Panc1 (cell line): ENCODE results near the gene AMBRA1. TPM values are rescaled to one million over a fixed set of nuclear protein-coding genes. Genes with fewer than 3 reads are reported as not detected.
"Not testable (repeated sequence)": the region's sequence is repeated elsewhere in the genome, so short reads cannot be mapped to it uniquely, and the experiment has no call there.

Experiments used
- ATAC-seq: fragments of 200-7000 bp; cut with Tn5 transposase; 2 replicates; pipeline ENCODE4 v1.9.1; 2020; ENCODE audit warnings: mild to moderate bottlenecking, moderate library complexity
- BruUV-seq: library from RNA; stranded (reverse); fragments of 400-500 nt; replicated peaks from 2 replicates; lab custom pipeline; 2021; lab: Mats Ljungman, UMichigan
- CTCF ChIA-PET: fragments of 300-600 bp; sonication (Branson Sonifier 250); formaldehyde crosslinking; loops from one replicate; lab custom pipeline; 2022; ENCODE audit warnings: antibody characterized with exemption; lab: Charles Lee
- POLR2A ChIA-PET: fragments of 300-600 bp; sonication (Branson Sonifier 250); formaldehyde crosslinking; loops from one replicate; lab custom pipeline; 2022; ENCODE audit warnings: antibody characterized with exemption; lab: Charles Lee
- DNase-seq: peaks from one replicate; pipeline ENCODE4 v3.0.0-alpha.2; 2010; ENCODE audit warnings: low read depth, low spot score
- H3K27ac ChIP-seq: 2 replicates; pipeline ENCODE4 v1.5.1; 2011; ENCODE audit warnings: mild to moderate bottlenecking, low read length, inconsistent platforms
- H3K27me3 ChIP-seq: fragments of 200-500 bp; sonication (Bioruptor generic); 2 replicates; pipeline ENCODE4 v1.6.0; 2014; ENCODE audit warnings: low read length, inconsistent platforms; ENCODE audit not compliant: control insufficient read depth, insufficient read depth
- H3K36me3 ChIP-seq: fragments of 200-500 bp; sonication (Bioruptor generic); 2 replicates; pipeline ENCODE4 v1.5.1; 2014; ENCODE audit warnings: inconsistent platforms, mild to moderate bottlenecking, low read length, moderate library complexity; ENCODE audit not compliant: control insufficient read depth, insufficient read depth
- H3K4me1 ChIP-seq: 2 replicates; pipeline ENCODE4 v1.5.1; 2011; ENCODE audit warnings: inconsistent platforms, mild to moderate bottlenecking, low read length, moderate library complexity; ENCODE audit not compliant: control insufficient read depth, insufficient read depth
- H3K4me3 ChIP-seq, 2 experiments: 2 replicates each; pipeline ENCODE4 v1.5.1; 2011 to 2012; ENCODE audit warnings: low read depth in 2 of 2, low read length in 2 of 2, mild to moderate bottlenecking in 2 of 2, inconsistent platforms in 1 of 2, moderate library complexity in 1 of 2
- H3K9me3 ChIP-seq: fragments of 200-500 bp; sonication (Bioruptor generic); 2 replicates; pipeline ENCODE4 v1.5.1; 2014; ENCODE audit warnings: low read depth, mild to moderate bottlenecking, inconsistent platforms, low read length, moderate library complexity; ENCODE audit not compliant: control insufficient read depth, insufficient read depth
- POLR2AphosphoS5 ChIP-seq: IDR thresholded peaks from 2 replicates; pipeline ENCODE4 v1.6.1; 2012; ENCODE audit warnings: mild to moderate bottlenecking, low read depth, low read length, moderate library complexity
- SIN3A ChIP-seq: IDR thresholded peaks from 2 replicates; pipeline ENCODE4 v1.6.1; 2012; ENCODE audit warnings: low read depth, mild to moderate bottlenecking, low read length, moderate library complexity, borderline replicate concordance; ENCODE audit not compliant: insufficient read depth
- TCF7L2 ChIP-seq: IDR thresholded peaks from 2 replicates; pipeline ENCODE4 v1.6.1; 2011; ENCODE audit warnings: mild to moderate bottlenecking, low read depth, low read length, inconsistent platforms
- in situ Hi-C: cut with HindIII; loops from 2 replicates; pipeline ENCODE4 v1.10.0; 2016; ENCODE audit warnings: low sequenced_read_pairs, low pct_unique_long_range_greater_than_20kb
- intact Hi-C: fragments of 100-400 bp; cut with micrococcal nuclease; formaldehyde crosslinking; loops from one replicate; pipeline ENCODE4 v1.10.0; 2022; ENCODE audit not compliant: unreplicated experiment
- total RNA-seq: library from RNA; stranded (reverse); gene quantifications from one replicate; pipeline ENCODE4 v1.2.1, GENCODE V29; 2021; ENCODE audit not compliant: unreplicated experiment
- TF ChIP-seq, protein P1 (sequence below): fragments of 450-650 bp; IDR thresholded peaks from 2 replicates; pipeline ENCODE4 v1.5.1; 2017; ENCODE audit warnings: mild to moderate bottlenecking
- TF ChIP-seq, protein P2 (sequence below), 2 experiments: IDR thresholded peaks; 2 replicates each; pipeline ENCODE4 v1.6.1; 2011 to 2012; ENCODE audit warnings: low read depth in 2 of 2, control low read depth in 1 of 2, low read length in 1 of 2, mild to moderate bottlenecking in 1 of 2, moderate library complexity in 1 of 2; ENCODE audit not compliant: insufficient read depth in 1 of 2

The AMBRA1 gene
- total RNA-seq, 1 experiment from 2014 or later = 40.0 TPM

DNA sequence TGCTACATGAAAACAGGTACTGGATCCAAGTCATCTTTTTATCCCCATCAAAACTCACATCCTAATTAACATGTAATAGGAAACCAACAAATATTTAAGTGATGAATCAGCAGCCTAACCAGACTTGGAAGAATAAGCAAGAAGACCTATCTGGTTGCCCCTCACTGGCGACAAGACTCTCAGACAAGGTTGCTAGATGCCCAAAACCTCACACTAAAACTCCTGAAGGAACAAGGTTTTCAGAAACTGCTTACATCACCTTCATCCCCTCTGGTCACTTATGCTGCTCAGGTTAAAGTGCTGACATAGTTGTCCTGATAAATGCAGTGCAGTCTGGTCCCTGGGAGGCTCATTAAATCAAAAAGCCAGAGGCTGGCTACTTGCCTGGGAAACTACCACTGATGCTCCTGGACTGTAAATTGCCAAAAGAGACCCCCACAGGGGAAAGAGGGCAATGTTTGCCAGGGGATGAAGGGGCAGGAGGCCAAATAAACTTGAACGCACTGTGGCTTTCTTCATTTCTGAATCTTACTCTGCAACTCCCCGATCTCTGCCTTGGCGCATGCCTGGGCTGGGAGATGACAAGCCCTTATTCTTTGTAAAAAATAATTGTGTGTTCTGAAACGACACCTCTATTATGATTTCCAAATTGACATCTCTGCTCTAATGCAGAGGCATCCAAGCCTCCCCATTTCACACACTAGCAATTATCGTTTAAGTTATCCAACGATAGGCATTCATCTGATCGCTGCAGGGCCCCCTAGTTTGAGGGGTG, 72.7 kb downstream of the AMBRA1 start:
- DNase-seq (no peak), ATAC-seq (no peak; the same call in 1 of the 2 replicates)
- no TSS peak for BruUV-seq
- no peaks in the 10 kb centered on the region for H3K36me3 ChIP-seq
- ChIA-PET POLR2A (no interaction called here), CTCF (no interaction called here)
- no peak overlapping the region for H3K4me3 ChIP-seq
- peaks cover 22% of the 10 kb centered on the region for H3K4me1 ChIP-seq
- no peaks in the 10 kb centered on the region for H3K27me3 ChIP-seq
- TF ChIP-seq POLR2AphosphoS5 (no peak), TCF7L2 (no peak), SIN3A (no peak)
- TF ChIP-seq, protein P1, sequence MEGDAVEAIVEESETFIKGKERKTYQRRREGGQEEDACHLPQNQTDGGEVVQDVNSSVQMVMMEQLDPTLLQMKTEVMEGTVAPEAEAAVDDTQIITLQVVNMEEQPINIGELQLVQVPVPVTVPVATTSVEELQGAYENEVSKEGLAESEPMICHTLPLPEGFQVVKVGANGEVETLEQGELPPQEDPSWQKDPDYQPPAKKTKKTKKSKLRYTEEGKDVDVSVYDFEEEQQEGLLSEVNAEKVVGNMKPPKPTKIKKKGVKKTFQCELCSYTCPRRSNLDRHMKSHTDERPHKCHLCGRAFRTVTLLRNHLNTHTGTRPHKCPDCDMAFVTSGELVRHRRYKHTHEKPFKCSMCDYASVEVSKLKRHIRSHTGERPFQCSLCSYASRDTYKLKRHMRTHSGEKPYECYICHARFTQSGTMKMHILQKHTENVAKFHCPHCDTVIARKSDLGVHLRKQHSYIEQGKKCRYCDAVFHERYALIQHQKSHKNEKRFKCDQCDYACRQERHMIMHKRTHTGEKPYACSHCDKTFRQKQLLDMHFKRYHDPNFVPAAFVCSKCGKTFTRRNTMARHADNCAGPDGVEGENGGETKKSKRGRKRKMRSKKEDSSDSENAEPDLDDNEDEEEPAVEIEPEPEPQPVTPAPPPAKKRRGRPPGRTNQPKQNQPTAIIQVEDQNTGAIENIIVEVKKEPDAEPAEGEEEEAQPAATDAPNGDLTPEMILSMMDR = no peak
- TF ChIP-seq, protein P2, sequence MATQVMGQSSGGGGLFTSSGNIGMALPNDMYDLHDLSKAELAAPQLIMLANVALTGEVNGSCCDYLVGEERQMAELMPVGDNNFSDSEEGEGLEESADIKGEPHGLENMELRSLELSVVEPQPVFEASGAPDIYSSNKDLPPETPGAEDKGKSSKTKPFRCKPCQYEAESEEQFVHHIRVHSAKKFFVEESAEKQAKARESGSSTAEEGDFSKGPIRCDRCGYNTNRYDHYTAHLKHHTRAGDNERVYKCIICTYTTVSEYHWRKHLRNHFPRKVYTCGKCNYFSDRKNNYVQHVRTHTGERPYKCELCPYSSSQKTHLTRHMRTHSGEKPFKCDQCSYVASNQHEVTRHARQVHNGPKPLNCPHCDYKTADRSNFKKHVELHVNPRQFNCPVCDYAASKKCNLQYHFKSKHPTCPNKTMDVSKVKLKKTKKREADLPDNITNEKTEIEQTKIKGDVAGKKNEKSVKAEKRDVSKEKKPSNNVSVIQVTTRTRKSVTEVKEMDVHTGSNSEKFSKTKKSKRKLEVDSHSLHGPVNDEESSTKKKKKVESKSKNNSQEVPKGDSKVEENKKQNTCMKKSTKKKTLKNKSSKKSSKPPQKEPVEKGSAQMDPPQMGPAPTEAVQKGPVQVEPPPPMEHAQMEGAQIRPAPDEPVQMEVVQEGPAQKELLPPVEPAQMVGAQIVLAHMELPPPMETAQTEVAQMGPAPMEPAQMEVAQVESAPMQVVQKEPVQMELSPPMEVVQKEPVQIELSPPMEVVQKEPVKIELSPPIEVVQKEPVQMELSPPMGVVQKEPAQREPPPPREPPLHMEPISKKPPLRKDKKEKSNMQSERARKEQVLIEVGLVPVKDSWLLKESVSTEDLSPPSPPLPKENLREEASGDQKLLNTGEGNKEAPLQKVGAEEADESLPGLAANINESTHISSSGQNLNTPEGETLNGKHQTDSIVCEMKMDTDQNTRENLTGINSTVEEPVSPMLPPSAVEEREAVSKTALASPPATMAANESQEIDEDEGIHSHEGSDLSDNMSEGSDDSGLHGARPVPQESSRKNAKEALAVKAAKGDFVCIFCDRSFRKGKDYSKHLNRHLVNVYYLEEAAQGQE (IDR thresholded peaks at IDR 0.05; ENCODE audit: insufficient read depth in 1 of 2, low read depth in 2 of 2, low read length in 1 of 2) = no peak
- 0 out of 2 replicates have a peak, but pooled peaks cover under 1% of the 10 kb centered on the region for H3K9me3 ChIP-seq
- intact Hi-C loops = no loop called here
- in situ Hi-C loops = no loop called here
- H3K27ac ChIP-seq = 0 out of 2 replicates have a peak overlapping the region, but pooled peaks have one; percentile 10

DNA sequence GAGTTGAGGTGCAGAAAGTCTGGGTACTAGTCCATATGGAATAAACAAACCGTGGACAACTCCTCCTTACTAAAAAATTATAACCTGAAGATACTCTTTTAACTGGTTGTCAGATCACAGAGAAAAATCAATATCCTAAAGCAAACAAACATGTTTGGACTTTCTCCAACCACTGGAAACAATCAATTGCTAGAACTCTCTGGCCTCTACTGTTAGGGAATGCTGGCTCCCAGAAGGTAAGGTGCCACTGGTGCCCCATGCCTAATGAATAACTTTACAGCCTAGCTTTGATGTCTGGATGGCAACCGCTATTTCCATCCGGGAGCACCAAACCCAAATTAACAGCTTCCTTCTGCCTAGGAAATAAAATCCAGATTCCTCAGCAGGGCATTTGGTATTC, 74.5 kb downstream of the AMBRA1 start:
- in situ Hi-C loops (no loop called here), intact Hi-C loops (no loop called here)
- Histone ChIP-seq H3K27ac (no peak overlapping the region), H3K36me3 (no peaks in the 10 kb centered on the region), H3K9me3 (no peaks in the 10 kb centered on the region), H3K27me3 (no peaks in the 10 kb centered on the region), H3K4me3 (no peak overlapping the region), H3K4me1 (peaks cover 24% of the 10 kb centered on the region)
- no TSS peak for BruUV-seq
- CTCF ChIA-PET = no interaction called here
- no peak for ATAC-seq
- POLR2A ChIA-PET = no interaction called here
- TF ChIP-seq POLR2AphosphoS5 = no peak
- TF ChIP-seq, protein P2 (IDR thresholded peaks at IDR 0.05; ENCODE audit: insufficient read depth in 1 of 2, low read depth in 2 of 2, low read length in 1 of 2) = no peak
- TF ChIP-seq, protein P1 = no peak
- no peak for TF ChIP-seq SIN3A
- TF ChIP-seq TCF7L2 = no peak
- no peak for DNase-seq

DNA sequence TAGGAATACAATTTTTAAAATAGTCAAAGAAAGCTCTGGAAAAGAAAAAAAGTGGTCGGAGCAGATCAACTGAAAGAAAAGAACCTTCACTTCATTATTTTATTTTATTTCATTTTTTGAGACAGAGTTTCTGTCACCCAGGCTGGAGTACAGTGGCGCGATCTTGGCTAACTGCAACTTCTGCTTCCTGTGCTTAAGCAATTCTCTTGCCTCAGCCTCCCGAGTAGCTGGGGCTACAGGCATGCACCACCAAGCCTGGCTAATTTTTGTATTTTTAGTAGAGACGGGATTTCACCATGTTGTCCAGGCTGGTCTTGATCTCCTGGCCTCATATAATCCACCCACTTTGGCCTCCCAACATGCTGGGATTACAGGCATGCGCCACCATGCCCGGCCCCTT, 74.9 kb downstream of the AMBRA1 start:
- H3K9me3 ChIP-seq, CTCF ChIA-PET, H3K27ac ChIP-seq, H3K4me3 ChIP-seq, H3K36me3 ChIP-seq, in situ Hi-C loops, BruUV-seq, ATAC-seq, H3K27me3 ChIP-seq, DNase-seq, intact Hi-C loops: not testable (repeated sequence)
- POLR2A ChIA-PET = interaction anchor here (0.6 kb wide), 1 partner anchor 73 kb away, joined by 4 read pairs; no protein-coding TSS in a partner anchor
- H3K4me1 ChIP-seq = peaks cover 24% of the 10 kb centered on the region
